ENCODE measurements around the gene BAG5.
"Not testable (repeated sequence)": the region's sequence is repeated elsewhere in the genome, so short reads cannot be mapped to it uniquely, and the experiment has no call there.

Gene BAG5

GRCh38 chr14:103522649-103523574 is 39.5 kb downstream of the BAG5 start, which contains the start of gene CKB:
Gene CKB (minus strand): TSS chr14:103522830. CDS start chr14:103522493, 337 bp downstream.
- peak; percentile 85 for DNase-seq (ENCODE audit: low spot score)

- peak; percentile 60 for DNase-seq (ENCODE audit: low spot score)
Observed at GRCh38 chr14:103521951-103522563, 40.4 kb downstream of the BAG5 start.

- DNase-seq (ENCODE audit: low spot score), result peak; percentile 52
Observed at GRCh38 chr14:103521438-103521950, 41.0 kb downstream of the BAG5 start.

- peak; percentile 83 for DNase-seq (ENCODE audit: low spot score)
Observed at GRCh38 chr14:103520657-103521437, 41.6 kb downstream of the BAG5 start.

GRCh38 chr14:103520269-103520656 is 42.2 kb downstream of the BAG5 start:
- no peak for DNase-seq (ENCODE audit: low spot score)

GRCh38 chr14:103519837-103520212 is 42.6 kb downstream of the BAG5 start:
- DNase-seq (ENCODE audit: low spot score), result peak; percentile 30

GRCh38 chr14:103519043-103519836 is 43.2 kb downstream of the BAG5 start:
- DNase-seq (ENCODE audit: low spot score), result no peak

- DNase-seq (ENCODE audit: low spot score), result peak; percentile 91
Observed at GRCh38 chr14:103518422-103519042, 43.9 kb downstream of the BAG5 start.

GRCh38 chr14:103517721-103518421 is 44.6 kb downstream of the BAG5 start:
- peak; percentile 60 for DNase-seq (ENCODE audit: low spot score)

- no peak for DNase-seq (ENCODE audit: low spot score)
Observed at GRCh38 chr14:103517174-103517566, 45.3 kb downstream of the BAG5 start.

GRCh38 chr14:103516426-103517173 is 45.9 kb downstream of the BAG5 start:
- DNase-seq (ENCODE audit: low spot score), result no peak

- DNase-seq (ENCODE audit: low spot score), result no peak
Observed at GRCh38 chr14:103514596-103515421, 47.6 kb downstream of the BAG5 start.

- no peak for DNase-seq (ENCODE audit: low spot score)
Observed at GRCh38 chr14:103512701-103513611, 49.5 kb downstream of the BAG5 start.

- DNase-seq (ENCODE audit: low spot score), result not testable (repeated sequence)
Observed at GRCh38 chr14:103512180-103512579, 50.3 kb downstream of the BAG5 start.

- DNase-seq (ENCODE audit: low spot score), result peak; percentile 30
Observed at GRCh38 chr14:103510724-103511693, 51.4 kb downstream of the BAG5 start.

All from iPS-NIHi11 (cell line).